HK-2 (cell line): Measurements from ENCODE around the gene SCUBE1.

Experiments
- DNase-seq: peaks from one replicate; pipeline ENCODE4 v3.0.0-alpha.2; 2018; ENCODE audit not compliant: unreplicated experiment

The SCUBE1 gene

DNA sequence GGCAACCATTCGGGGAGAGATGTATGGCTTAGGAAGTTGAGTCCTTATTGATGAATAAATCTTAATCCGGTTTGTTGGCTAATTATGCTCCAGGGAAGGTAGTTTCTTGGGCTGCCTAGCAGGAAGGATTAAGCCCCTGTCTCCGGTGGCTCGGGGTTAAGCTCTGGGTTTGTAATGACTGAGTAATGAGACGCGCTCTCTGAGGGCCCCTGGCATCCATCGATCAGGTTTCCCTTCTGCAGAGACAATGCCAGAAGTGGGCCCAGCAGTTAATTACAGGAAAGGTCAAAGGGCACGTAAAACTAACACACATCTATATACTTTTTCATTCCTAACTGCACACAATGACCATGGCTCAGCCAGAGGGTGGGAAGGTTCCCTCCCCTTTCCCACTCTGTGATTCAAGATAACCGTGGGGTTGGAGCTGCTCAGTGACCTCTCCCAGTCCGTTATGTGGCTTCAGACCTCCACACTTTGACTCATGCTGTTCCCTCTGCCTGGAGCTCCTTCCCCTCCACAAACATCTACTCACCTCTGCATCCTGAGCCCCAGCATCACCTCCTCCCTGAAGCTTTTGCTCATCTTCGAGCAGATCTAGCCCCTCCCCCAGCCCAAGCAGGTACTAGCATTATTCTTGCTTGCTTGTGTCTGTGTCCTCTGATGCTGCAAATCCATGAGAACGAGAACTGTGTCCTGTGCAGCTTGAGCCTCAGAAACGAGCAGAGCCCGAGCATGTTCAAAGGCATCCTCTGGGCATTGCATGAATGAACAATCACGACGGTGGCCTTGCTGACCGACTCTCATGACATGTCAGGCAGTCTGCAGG is 16.6 kb downstream of the SCUBE1 start:
- DNase-seq = no peak

DNA sequence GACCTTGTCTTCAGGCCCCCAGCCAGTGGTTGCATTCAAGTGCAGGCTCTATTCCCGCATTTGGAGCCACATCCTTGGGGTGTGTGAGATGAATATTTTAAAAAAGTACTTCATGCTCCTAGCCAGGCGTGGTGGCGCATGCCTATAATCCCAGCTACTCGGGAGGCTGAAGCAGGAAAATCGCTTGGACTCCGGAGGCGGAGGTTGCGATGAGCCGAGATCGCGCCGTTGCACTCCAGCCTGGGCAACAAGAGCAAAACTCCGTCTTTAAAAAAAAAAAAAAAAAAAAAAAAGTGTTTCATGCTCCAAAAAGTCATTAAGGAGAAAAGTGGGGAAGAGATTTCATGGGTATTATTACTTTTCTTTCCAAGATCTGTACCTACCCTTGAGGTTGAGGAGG is 18.0 kb downstream of the SCUBE1 start:
- no peak for DNase-seq

DNA sequence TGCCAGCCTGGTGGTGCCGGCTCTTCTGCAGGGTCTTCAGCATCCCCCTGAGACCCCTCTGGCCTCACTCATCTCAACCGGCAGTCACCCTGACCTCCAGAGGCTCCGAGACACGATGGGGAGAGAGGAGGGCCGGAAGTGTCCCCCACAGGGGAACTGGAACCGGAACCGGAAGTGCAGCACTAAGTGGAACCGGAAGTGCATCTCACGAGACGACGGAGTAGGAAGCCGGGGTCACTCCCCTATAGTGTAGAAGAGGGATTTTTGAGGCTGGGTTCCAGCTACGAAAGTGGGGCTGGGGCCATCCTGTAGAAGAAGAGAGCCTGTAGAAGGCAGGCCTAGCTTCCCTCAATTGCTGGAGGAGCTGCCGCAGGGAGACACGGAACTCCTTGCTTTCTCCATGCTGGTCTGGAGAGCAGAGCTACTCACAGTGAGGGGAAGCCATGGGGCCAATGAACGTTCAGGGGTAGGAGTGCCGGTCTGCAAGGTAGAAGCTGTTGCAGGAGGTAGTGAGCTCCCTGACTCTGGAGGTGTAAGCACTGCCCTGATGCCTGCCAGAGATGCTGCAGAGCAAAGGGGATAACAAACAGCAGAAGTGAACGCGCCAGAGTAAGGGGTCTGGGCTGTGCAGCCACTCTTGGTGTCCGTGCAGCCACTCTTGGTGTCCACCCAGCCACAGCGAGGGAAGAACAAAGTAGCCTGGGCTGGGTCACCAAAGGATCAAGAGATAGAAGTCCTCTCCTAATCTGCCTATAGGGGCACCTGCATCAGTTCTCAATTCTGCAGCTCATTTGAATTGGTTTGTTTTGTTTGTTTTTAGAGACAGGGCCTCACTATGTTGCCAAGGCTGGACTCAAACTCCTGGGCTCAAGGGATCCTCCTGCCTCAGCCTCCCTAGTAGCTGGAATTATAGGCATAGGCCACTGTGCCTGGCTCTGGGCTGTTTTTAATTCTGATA is 21.9 kb downstream of the SCUBE1 start:
- DNase-seq = no peak

DNA sequence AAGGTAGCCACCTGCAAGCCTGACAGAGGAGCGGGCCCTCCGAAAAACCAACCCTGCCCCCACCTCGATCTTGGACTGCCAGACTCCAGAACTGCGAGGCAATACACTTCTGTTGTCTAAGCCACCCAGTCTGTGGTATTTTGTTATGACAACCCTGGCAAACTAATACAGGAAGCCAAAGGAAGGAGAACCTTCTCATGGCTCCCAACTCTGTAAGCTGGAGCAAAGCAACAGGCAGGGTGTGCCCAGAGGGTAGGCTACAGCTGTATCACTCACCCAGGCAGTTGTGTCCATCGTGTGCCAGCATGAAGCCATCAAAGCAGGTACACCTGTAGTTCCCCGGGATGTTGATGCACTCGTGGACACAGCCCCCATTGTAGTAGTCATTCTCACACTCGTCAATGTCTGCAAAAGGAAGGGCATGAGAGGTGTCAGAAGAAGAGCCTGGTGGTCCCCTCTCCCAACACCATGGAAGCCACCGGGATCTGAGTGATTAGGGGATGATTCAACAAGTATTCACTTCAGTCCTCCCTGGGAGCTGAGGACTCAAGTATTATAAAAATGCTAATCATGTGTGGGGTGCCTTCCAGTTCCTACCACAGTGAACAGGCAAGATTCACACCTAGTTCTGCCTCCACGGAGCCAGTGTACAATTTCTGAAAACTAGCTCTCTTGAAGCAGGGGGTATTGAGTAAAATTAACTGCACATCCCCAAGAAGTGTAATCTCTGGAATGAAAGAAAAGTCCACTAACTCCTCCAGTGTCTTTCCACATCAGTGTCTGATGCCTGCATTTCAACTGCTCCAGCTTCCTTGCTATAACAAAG is 23.3 kb downstream of the SCUBE1 start:
- no peak for DNase-seq

DNA sequence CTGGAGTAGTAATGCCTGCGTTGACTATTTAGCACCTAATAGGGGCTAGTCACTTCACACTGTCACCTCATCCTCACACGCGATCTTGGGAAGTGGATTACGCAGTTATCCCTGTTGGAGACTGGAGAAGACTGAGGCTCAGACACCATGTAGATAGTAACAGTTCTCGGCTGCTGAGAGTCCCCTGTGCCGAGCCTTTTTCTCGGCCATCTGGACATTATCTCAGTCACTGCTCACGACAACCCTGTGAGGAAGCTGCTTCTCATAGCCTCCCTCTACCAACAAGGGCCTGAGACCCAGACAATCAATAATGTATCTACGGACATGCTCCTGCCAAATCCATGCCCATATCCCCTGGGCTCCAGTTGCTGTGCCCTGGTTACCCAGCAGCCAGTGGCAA is 25.9 kb downstream of the SCUBE1 start:
- no peak for DNase-seq

DNA sequence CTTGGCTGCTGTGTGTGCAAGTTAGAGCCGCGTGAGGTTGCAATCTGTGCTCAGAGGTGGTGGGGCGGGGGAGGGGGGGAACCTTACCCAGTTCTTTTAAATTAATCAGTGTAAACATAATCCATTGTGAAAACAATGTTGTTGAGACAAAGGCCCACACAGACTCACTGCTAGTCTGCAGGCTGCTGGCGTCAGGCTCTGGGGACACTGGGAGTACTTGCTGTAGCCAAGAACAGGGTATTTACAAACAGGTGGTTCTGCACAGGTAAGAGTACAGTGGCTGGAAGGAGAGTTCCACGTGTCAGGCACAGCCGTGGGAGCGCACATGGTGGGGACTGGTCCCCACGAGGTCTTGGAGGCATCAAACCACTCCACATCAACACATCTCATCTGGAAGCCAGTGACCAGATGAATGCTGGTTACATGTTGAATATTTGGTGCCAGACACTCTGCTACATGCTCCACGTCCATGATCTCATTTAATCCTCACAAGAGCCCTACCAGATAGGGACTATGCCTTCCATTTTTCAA is 27.4 kb downstream of the SCUBE1 start:
- no peak for DNase-seq

DNA sequence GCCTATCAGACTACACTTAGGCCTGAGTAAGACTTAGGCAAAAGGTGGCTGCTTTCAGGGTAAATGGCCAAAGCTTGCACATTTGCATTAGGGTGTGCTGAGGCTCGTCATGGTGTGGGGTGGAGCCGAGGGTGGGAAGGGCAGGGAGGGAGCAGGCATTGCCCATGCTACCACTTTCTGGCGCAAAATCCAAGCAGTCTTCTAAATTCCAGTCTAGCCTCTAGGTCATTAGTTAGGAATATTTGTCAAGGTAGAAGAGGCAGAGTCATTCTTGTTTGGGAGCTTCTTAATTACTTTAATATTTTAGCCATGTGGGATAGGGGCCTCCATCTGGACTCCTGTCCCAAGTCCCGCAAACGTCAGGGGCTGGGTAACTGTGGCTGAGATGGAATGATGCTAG is 28.6 kb downstream of the SCUBE1 start:
- no peak for DNase-seq

DNA sequence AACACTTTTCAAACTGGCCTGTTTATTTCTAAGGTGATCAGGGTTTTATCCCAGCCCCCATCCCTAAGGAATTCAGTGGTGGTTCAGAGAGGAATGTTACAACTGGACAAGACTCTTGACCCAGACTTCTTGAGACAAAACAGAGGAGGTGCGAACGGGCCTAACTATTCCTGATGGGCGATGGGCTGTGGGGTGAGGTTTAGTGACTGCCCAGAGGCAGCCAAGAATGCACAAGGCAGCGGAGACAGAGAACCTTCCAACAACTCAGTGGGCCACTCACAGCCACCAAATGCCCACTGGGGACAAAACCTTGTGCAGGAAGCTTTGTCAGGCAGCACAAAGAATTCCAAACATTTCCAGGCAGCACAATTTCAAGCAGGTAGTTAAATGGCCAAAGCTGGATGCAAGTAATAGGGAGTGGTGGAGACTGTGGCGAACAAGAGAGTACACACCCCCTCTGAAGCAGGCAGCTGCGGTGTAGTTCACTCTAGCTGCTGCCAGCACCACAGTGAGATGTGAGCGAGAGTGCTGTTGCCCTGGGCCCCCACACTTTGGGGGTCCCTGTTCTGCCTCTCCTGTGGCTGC is 29.2 kb downstream of the SCUBE1 start:
- no peak for DNase-seq

DNA sequence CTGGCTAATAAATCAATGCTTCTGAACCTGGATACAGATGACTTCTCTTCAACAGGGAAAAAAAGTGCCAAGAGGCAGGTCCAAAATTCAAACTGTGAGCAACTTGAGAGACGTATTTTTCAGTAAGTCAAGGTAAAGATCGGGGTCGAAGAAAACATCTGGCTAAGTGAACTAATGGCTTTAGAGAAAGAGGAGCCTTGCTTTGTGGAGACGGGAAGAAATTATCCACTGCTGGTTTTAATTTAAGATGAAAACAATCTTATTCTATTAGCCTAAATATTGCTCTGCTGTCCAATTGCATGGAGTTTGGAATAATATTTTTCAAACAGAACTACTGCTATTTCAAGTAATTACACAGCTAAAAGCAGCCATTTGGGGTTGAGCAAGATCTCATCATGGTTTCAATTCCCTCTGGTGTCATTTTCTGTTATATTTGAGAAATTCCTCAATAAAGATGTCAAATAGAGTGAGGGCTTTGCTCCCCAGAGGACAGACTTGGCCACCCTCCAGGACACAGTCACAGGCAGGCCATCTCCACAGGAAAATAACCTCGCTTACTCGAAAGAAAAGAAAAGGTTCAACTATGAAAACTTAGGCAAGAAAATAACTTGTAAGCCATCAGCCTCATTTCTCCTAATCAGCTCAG is 29.8 kb downstream of the SCUBE1 start:
- DNase-seq = no peak

DNA sequence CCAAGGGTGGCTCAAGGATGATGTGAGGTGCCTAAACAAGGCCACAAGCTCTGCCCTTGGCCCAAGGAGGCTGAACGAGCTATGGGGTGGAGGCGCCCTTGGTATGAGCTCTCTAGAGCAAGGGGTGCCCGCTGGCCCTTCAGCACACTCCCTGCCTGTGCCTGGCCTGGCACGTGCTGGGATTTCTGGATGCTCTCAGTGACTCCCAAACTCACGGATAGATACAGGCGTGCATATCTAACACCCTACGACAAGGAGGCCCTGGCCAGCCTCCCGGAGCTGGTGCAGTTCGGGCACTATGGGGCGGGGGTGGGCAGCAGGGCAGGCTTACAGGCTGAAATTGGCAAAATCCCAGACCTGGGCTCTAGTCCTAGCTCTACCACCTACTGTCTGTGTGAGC is 30.6 kb downstream of the SCUBE1 start:
- no peak for DNase-seq

DNA sequence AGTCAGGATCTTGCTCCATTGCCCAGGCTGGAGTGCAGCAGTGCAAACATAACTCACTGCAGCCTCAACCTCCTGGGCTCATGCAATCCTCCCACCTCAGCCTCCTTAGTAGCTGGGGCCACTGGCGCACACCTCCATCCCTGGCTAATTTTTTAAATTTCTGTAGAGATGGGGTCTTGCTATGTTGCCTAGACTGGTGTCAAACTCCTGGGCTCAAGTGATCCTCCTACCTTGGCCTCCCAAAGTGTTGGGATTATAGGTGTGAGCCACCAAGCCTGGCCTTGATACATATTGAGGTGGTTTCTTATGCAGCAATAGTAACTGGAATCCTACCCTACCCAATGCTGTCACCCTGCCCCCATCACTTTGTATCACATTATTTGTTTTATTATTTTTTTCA is 32.4 kb downstream of the SCUBE1 start:
- no peak for DNase-seq

DNA sequence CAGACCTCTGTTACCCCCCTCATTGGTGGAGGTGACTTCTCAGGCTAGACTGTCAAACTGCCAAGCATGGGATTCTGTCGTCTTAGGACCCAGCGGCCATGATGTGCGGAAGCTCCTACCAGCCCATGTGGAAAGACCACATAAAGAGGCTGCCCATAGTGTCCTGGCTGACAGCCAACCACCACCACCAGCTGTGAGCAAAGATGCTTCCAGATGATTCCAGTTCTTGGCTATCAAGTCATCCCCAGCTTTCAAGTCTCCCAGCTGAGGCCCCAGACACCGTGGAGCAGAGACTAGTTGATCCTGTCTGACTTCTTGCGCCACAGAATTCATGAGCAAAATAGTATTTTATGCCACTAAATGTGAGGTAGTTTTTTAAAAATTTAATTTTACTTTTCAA is 32.9 kb downstream of the SCUBE1 start:
- no peak for DNase-seq

DNA sequence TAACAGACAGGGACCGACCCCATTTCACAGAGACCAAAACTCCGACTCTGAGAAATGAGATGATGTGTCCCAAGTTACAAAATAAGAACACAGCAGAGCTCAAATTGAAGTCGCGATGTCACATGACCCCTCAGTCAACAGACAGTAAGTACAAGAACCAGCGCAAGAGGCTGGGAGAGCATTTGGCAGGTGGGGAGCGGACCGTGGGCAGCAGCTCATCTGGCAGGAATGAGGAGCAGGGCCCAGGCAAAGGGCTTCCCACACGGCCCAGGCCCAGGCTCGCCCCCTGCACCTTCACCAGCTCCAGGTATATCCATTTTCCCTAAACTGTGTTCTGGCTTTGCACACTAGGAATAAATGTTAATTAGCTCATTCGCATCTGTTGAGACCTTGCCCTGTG is 34.3 kb downstream of the SCUBE1 start:
- no peak for DNase-seq

DNA sequence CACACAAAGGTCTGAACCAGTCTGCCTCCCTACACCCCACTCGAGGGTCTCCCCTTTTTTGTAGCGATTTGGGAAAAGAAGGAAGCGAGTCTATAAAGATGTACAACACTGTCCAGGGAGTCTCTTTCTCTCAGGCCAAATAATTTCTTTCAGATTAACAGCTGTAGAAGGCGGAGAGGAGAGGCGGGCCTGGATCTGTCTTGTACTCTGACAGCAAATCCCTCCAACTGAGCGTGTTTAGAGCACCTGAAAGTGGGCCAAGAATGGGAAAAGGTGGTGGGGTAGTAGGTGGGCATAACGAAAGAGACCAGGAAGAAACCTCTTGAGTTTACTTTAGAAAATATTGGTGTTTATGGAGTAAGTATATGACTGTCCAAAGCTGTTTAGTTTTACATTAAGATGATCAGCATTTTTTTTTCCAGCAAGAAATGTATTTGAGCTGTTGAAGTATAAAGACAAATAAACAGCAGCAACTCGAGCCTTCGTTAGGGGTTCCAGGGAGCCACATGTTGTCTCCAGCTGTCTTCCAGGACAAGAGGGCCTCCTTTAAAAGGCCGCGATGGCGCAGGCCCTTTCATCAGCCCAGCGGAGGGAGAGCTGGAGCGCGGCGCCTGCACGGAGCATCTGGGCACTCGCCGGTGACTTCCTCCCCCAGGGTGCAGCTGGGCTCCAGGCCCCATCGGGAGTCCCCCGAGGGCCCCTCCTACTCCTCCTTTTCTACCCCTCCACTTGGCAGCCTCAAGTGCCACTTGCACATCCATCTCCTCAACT is 34.9 kb downstream of the SCUBE1 start:
- no peak for DNase-seq

DNA sequence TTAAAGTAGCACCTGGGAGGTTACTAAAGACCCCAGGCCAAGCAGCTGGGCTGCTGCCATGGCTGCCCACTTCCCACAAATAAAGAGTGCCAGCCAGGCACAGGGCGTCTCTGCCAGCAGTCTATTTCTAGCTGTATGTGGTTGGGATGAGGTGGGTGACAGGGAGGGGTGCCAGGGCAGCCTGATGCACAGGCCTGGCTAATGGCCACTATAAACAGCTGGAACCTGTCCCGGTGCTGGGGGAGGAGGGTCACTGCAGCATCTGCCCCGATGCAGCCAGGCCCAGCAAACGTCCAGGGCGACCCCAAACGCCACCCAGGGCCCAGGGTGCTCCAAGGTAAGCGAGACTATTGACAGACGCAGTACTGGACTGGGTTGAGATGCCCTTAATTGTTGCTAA is 37.4 kb downstream of the SCUBE1 start:
- DNase-seq = no peak

DNA sequence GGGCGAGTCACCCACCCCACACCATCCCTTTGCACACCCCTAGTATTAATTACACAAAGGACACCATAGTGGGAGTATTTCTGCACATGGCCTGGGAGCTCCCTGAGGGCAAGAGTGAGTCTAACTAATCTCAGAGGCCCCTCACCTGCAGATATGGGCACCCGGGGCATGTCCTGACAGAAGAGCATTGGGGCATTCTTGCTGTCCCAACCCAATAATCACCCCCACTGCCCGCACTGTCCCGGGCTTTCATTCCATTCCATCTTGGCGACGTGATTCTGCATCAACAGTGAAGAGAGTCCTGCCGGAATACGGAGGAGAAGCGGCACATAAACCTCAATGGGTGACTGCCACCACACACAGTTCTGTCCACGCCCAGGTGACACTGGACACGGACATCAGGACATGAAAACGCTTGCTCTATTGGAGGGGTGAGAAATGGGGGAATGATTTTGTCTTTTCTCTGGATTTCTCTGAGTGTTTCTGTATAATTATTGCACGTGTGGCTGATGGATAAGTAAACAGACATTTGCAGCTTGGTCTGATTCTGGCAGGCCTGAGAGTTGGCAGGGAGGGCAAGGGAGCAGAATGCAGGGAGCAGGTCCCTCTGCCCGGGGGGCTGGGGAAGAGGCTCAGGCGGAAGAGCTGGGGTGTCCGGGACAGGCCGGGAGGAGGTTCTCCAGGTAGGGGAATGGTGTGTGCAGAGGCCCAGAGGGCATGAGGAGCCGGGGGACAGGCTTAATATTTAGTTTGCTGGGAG is 38.2 kb downstream of the SCUBE1 start:
- DNase-seq = no peak

DNA sequence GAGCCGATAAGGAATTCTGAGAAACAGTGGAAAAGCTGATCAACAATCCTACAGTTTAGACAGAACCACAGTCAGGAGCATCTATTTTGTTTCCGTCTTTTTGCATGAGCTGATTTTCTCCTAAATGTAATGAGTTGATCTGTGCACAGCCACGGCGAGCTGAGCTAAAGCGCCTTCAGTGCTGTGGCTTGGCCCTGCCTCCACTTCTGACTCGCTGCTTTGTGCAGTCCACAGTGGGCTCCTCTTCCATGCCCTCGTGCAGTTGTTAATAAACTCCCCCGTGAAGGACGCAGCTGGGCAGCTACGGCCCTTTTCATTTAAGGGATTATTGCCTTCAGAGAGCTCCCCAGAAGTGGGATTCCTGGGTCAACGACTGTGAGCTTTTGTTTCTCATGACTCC is 39.4 kb downstream of the SCUBE1 start:
- no peak for DNase-seq

DNA sequence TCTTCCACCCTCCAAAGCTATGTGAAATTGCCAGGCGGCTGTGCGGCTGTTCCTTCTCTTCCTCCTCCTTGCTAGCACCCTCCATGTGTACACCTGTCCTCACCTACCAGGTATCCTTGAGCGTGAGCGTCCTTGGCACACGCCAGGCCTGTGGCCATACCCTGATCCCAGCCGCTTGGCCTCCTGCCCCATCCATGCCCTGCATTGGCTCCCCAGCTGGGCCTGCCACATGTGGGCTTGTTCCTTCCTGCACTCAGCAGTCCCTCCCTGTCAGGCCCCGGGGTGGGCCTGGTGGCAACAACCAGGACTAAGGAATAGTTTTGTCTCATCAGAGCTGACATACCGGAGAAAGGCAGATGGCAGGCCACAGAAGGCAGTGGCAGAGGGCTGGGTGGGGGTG is 40.0 kb downstream of the SCUBE1 start:
- DNase-seq = no peak

DNA sequence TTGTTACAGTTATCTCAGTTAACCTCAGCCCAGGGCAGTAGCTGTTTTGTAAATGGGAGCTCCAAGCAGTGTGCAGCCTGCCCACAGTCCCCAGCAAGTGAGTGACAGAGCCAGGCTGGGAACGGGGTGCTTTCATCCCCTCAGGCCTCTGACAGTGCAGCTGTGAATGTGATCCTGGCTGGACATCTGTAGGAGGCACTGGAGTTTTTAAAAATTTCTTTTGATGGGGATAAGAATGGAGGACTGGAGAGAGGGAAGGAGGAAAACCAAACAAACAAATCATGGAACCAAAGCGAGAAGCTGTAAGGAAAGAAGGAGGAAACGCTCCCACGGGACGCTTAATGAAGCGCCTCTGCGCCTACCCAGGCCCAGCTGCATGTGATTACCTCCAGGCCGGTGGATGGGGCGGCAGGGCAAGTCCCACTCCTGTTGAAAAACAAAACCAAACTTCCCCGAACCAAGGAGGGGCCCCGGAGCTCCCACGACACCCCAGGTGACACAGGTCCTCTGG is 40.6 kb downstream of the SCUBE1 start:
- DNase-seq = no peak
